Measurements from ENCODE around the gene GFI1B.

The GFI1B gene

GRCh38 chr9:132969783-132970182 lies 8.7 kb upstream of the GFI1B start:
- DNase-seq, result no peak

GRCh38 chr9:132970324-132971062 lies 8.0 kb upstream of the GFI1B start:
- DNase-seq, result no peak

GRCh38 chr9:132973166-132973565 lies 5.3 kb upstream of the GFI1B start:
- DNase-seq, result no peak

GRCh38 chr9:132973713-132974112 lies 4.8 kb upstream of the GFI1B start:
- no peak for DNase-seq

GRCh38 chr9:132975961-132976360 lies 2.5 kb upstream of the GFI1B start:
- no peak for DNase-seq

- no peak for DNase-seq
These were observed 1.9 kb upstream of the GFI1B start for GRCh38 chr9:132976571-132976970.

GRCh38 chr9:132978112-132978450 lies 413 bp upstream of the GFI1B start:
- DNase-seq, result no peak

- no peak for DNase-seq
These were observed 1.7 kb downstream of the GFI1B start for GRCh38 chr9:132980157-132980556.

GRCh38 chr9:132982458-132982857 lies 4.0 kb downstream of the GFI1B start:
- DNase-seq, result no peak

- DNase-seq, result no peak
These were observed 5.2 kb downstream of the GFI1B start for GRCh38 chr9:132983491-132984201.

GRCh38 chr9:132984202-132985070 lies 5.9 kb downstream of the GFI1B start:
- no peak for DNase-seq

GRCh38 chr9:132985071-132985350 lies 6.5 kb downstream of the GFI1B start:
- no peak for DNase-seq

- DNase-seq, result no peak
These were observed 7.0 kb downstream of the GFI1B start for GRCh38 chr9:132985489-132985888.

- no peak for DNase-seq
These were observed 7.6 kb downstream of the GFI1B start for GRCh38 chr9:132986114-132986513.

- no peak for DNase-seq
These were observed 8.4 kb downstream of the GFI1B start for GRCh38 chr9:132986640-132987620.

- DNase-seq, result no peak
These were observed 9.9 kb downstream of the GFI1B start for GRCh38 chr9:132988244-132989013.

GRCh38 chr9:132989014-132989310 lies 10.5 kb downstream of the GFI1B start:
- no peak for DNase-seq

- no peak for DNase-seq
These were observed 11.0 kb downstream of the GFI1B start for GRCh38 chr9:132989414-132989996.

GRCh38 chr9:132989998-132990557 lies 11.6 kb downstream of the GFI1B start:
- peak in 1 of 5 donors; percentile 10 for DNase-seq

- no peak for DNase-seq
These were observed 12.3 kb downstream of the GFI1B start for GRCh38 chr9:132990781-132991180.

Measured in T-helper 1 cell (primary cell).